Liver (tissue), 9 donors: ENCODE data around the gene GABPB1. TPM values are rescaled to one million over a fixed set of nuclear protein-coding genes. Genes with fewer than 3 reads are reported as not detected.

Experiments used
- DNase-seq: peaks from one replicate; pipeline ENCODE4 v3.0.0-alpha.2; 2017; ENCODE audit warnings: low spot score
- H3K27ac ChIP-seq, 2 donors: one replicate each; pipeline ENCODE4 v1.7.0; 2013; ENCODE audit warnings: inconsistent platforms in 2 of 2, low read length in 2 of 2, control low read depth in 1 of 2, low read depth in 1 of 2, mild to moderate bottlenecking in 1 of 2
- H3K27me3 ChIP-seq, 4 donors: one replicate each; pipeline versions ENCODE4 v1.6.1 to v1.7.0; 2013; ENCODE audit warnings: low read length in 3 of 4, inconsistent platforms in 1 of 4, mild to moderate bottlenecking in 1 of 4, moderate library complexity in 1 of 4; ENCODE audit not compliant: control insufficient read depth in 4 of 4, insufficient read depth in 4 of 4
- H3K36me3 ChIP-seq, 4 donors: one replicate each; pipeline versions ENCODE4 v1.6.1 to v1.7.0; 2013; ENCODE audit warnings: low read length in 3 of 4, mild to moderate bottlenecking in 3 of 4, low read depth in 1 of 4, moderate library complexity in 1 of 4; ENCODE audit not compliant: control insufficient read depth in 4 of 4, insufficient read depth in 3 of 4
- H3K4me1 ChIP-seq, 4 donors: one replicate each; pipeline versions ENCODE4 v1.6.1 to v1.7.0; 2013; ENCODE audit warnings: low read length in 3 of 4, mild to moderate bottlenecking in 3 of 4, moderate library complexity in 1 of 4; ENCODE audit not compliant: control insufficient read depth in 4 of 4, insufficient read depth in 4 of 4
- H3K4me3 ChIP-seq, 3 donors: one replicate each; pipeline versions ENCODE4 v1.6.1 to v1.7.0; 2013; ENCODE audit warnings: low read length in 3 of 3, control low read depth in 1 of 3, low read depth in 1 of 3, mild to moderate bottlenecking in 1 of 3
- H3K9ac ChIP-seq, 2 donors: one replicate each; pipeline ENCODE4 v1.7.0; 2013; ENCODE audit warnings: low read length in 2 of 2, mild to moderate bottlenecking in 2 of 2, moderate library complexity in 2 of 2, control low read depth in 1 of 2, low read depth in 1 of 2
- H3K9me3 ChIP-seq, 4 donors: one replicate each; pipeline versions ENCODE4 v1.6.1 to v1.7.0; 2013; ENCODE audit warnings: low read length in 3 of 4; ENCODE audit not compliant: control insufficient read depth in 4 of 4
- ATF3 ChIP-seq: IDR thresholded peaks from 2 replicates; pipeline ENCODE4 v1.6.1; 2016; ENCODE audit warnings: antibody characterized with exemption
- EGR1 ChIP-seq, 2 donors: IDR thresholded peaks; 2 replicates each; pipeline ENCODE4 v1.6.1; 2016 to 2018; ENCODE audit warnings: antibody characterized with exemption in 2 of 2, low read depth in 2 of 2
- FOXA1 ChIP-seq: IDR thresholded peaks from 2 replicates; pipeline ENCODE4 v1.6.1; 2016; ENCODE audit warnings: antibody characterized with exemption
- FOXA2 ChIP-seq: IDR thresholded peaks from 2 replicates; pipeline ENCODE4 v1.6.1; 2016; ENCODE audit warnings: antibody characterized with exemption
- GABPA ChIP-seq, 2 donors: IDR thresholded peaks in 1 of 2; conservative IDR thresholded peaks in 1 of 2; 2 replicates each; pipeline ENCODE4 v1.6.1; 2016; ENCODE audit warnings: antibody characterized with exemption in 2 of 2, mild to moderate bottlenecking in 1 of 2, moderate library complexity in 1 of 2
- HNF4A ChIP-seq, 2 donors: conservative IDR thresholded peaks; 2 replicates each; pipeline ENCODE4 v1.6.1; 2016; ENCODE audit warnings: antibody characterized with exemption in 2 of 2, mild to moderate bottlenecking in 2 of 2
- HNF4G ChIP-seq: IDR thresholded peaks from 2 replicates; pipeline ENCODE4 v1.6.1; 2016; ENCODE audit warnings: antibody characterized with exemption
- JUND ChIP-seq, 2 donors: IDR thresholded peaks; 2 replicates each; pipeline ENCODE4 v1.6.1; 2016; ENCODE audit warnings: antibody characterized with exemption in 2 of 2
- MAX ChIP-seq: IDR thresholded peaks from 2 replicates; pipeline ENCODE4 v1.6.1; 2016; ENCODE audit warnings: antibody characterized with exemption
- NR2F2 ChIP-seq: IDR thresholded peaks from 2 replicates; pipeline ENCODE4 v1.6.1; 2016; ENCODE audit warnings: antibody characterized with exemption
- RAD21 ChIP-seq, 2 donors: IDR thresholded peaks; 2 replicates each; pipeline ENCODE4 v1.6.1; 2016; ENCODE audit warnings: antibody characterized with exemption in 2 of 2, mild to moderate bottlenecking in 2 of 2
- RXRA ChIP-seq, 2 donors: IDR thresholded peaks; 2 replicates each; pipeline ENCODE4 v1.6.1; 2017 to 2018; ENCODE audit warnings: antibody characterized with exemption in 2 of 2, mild to moderate bottlenecking in 1 of 2
- TAF1 ChIP-seq: conservative IDR thresholded peaks from 2 replicates; pipeline ENCODE4 v1.6.1; 2016; ENCODE audit warnings: antibody characterized with exemption, mild to moderate bottlenecking
- YY1 ChIP-seq: IDR thresholded peaks from 2 replicates; pipeline ENCODE4 v1.6.1; 2016; ENCODE audit warnings: antibody characterized with exemption, mild to moderate bottlenecking
- WGBS: extraction: QIAGEN DNeasy Blood & Tissue Kit; methylation state at CpG from one replicate; pipeline ENCODE4 v1.1.7; 2013; 5-methylcytosine and 5-hydroxymethylcytosine counted together
- polyA plus RNA-seq, 2 donors: library from polyadenylated mRNA; stranded (reverse) in 1 of 2; unstranded in 1 of 2; fragments of 200-250 nt in 1 of 2; fragments of >200 nt in 1 of 2; fragmentation: Nextera tagmentation in 1 of 2; extraction: Ambion mirVana in 1 of 2; gene quantifications; one replicate each; pipeline versions ENCODE4 v1.2.1 to v1.2.3, GENCODE V29; 2013 to 2015
- total RNA-seq, 2 donors: library from RNA; depleted of rRNA; stranded (reverse); fragments of >200 nt; gene quantifications; one replicate each; pipeline ENCODE4 v1.2.3, GENCODE V29; 2014
- TF ChIP-seq, protein P1 (sequence below): fragments of 150-350 bp; IDR thresholded peaks from 2 replicates; pipeline ENCODE4 v1.5.1; 2017; ENCODE audit warnings: improper control_type of control experiment, low read depth, low read length; ENCODE audit not compliant: missing input control
- TF ChIP-seq, protein P2 (sequence below): IDR thresholded peaks from 2 replicates; pipeline ENCODE4 v1.6.1; 2016; ENCODE audit warnings: antibody characterized with exemption, mild to moderate bottlenecking
- TF ChIP-seq, protein P3 (sequence below): IDR thresholded peaks from 2 replicates; pipeline ENCODE4 v1.6.1; 2016; ENCODE audit warnings: antibody characterized with exemption
- donor health status: healthy.
- donor health status: healthy.
- donor health status: healthy.
- donor health status: healthy.
- donor health status: healthy.

The GABPB1 gene
- total and polyA plus RNA-seq, 4 donors, result 4.4 to 23.6 (median 9.8) TPM

DNA sequence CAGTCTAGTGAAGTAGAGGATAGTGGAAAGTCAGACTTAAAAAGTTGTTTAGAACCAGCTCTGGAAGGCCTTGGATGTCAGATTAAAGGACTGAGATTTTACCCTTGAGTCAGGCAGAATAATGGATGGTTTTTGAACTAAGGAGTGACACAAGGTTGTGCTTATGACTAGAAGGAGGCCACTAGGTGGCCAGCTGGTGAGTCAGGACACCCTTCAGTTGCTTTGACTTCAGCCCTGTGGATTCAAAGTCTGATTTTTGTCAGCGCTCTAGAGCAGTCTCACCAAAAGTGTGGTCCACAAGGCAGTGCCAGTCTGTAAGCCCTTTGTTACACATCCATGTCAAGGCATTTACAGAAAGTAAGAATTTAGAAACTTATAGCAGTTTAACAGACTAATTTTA lies 3.8 kb upstream of the GABPB1 start:
- Histone ChIP-seq H3K9ac (no peak overlapping the region), H3K36me3 (peaks cover 3 to 18% (median 10%) of the 10 kb centered on the region in 4 donors), H3K27me3 (no peaks in the 10 kb centered on the region), H3K27ac (no peak overlapping the region), H3K4me1 (peaks cover 2 to 22% (median 11%) of the 10 kb centered on the region in 4 donors), H3K9me3 (no peaks in the 10 kb centered on the region), H3K4me3 (no peak overlapping the region)
- DNase-seq, result no peak
- TF ChIP-seq TAF1, result no peak
- peak; percentile 24 to 65 for TF ChIP-seq RAD21 (IDR thresholded peaks at IDR 0.05)
- no peak for TF ChIP-seq GABPA (IDR thresholded peaks at IDR 0.05 in 1 of 2, conservative IDR thresholded peaks at IDR 0.05 in 1 of 2)
- TF ChIP-seq, protein P1, sequence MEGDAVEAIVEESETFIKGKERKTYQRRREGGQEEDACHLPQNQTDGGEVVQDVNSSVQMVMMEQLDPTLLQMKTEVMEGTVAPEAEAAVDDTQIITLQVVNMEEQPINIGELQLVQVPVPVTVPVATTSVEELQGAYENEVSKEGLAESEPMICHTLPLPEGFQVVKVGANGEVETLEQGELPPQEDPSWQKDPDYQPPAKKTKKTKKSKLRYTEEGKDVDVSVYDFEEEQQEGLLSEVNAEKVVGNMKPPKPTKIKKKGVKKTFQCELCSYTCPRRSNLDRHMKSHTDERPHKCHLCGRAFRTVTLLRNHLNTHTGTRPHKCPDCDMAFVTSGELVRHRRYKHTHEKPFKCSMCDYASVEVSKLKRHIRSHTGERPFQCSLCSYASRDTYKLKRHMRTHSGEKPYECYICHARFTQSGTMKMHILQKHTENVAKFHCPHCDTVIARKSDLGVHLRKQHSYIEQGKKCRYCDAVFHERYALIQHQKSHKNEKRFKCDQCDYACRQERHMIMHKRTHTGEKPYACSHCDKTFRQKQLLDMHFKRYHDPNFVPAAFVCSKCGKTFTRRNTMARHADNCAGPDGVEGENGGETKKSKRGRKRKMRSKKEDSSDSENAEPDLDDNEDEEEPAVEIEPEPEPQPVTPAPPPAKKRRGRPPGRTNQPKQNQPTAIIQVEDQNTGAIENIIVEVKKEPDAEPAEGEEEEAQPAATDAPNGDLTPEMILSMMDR, result peak; percentile 21
- no peak for TF ChIP-seq HNF4G
- TF ChIP-seq HNF4A (conservative IDR thresholded peaks at IDR 0.05), result peak; percentile 11 to 74
- 76% methylated on average over 1 of the region's 1 CpG for WGBS

DNA sequence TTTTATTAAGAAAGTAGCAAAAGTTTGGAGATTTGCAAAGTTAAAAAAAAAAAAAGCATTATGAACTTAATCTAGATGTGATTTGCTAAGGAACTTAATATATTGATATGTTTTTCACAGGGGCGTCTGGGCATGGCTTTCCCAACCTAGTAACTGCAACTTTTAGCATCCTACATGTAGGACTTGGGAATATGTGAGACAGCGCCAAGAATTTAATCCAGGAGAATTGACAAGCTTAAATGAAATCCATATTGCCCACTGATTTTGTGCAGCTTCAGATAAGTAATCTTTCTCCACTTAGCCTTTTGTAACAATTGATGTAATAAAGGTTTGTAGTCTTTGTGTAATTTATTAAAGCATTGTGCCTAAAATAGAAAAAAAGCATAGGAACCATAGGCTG lies 982 bp upstream of the GABPB1 start:
- peak overlapping the region; percentile 66 to 98 (median 95) for H3K4me3 ChIP-seq
- no peak for DNase-seq
- H3K4me1 ChIP-seq, result peaks cover 5 to 24% (median 17%) of the 10 kb centered on the region in 4 donors
- no peaks in the 10 kb centered on the region for H3K9me3 ChIP-seq
- no peaks in the 10 kb centered on the region for H3K27me3 ChIP-seq
- WGBS, result 12% methylated on average over 2 of the region's 2 CpGs
- peak overlapping the region; percentile 96 to 100 for H3K9ac ChIP-seq
- peak overlapping the region; percentile 99 to 100 for H3K27ac ChIP-seq
- TF ChIP-seq ATF3 (no peak), RXRA (IDR thresholded peaks at IDR 0.05) (no peak), FOXA2 (no peak), TAF1 (no peak), NR2F2 (no peak), EGR1 (IDR thresholded peaks at IDR 0.05; ENCODE audit: low read depth in 2 of 2) (no peak), HNF4A (conservative IDR thresholded peaks at IDR 0.05) (no peak), FOXA1 (no peak), JUND (IDR thresholded peaks at IDR 0.05) (no peak), MAX (no peak), RAD21 (IDR thresholded peaks at IDR 0.05) (no peak), GABPA (IDR thresholded peaks at IDR 0.05 in 1 of 2, conservative IDR thresholded peaks at IDR 0.05 in 1 of 2) (no peak), YY1 (no peak), HNF4G (no peak)
- TF ChIP-seq, protein P1, result no peak
- TF ChIP-seq, protein P2, sequence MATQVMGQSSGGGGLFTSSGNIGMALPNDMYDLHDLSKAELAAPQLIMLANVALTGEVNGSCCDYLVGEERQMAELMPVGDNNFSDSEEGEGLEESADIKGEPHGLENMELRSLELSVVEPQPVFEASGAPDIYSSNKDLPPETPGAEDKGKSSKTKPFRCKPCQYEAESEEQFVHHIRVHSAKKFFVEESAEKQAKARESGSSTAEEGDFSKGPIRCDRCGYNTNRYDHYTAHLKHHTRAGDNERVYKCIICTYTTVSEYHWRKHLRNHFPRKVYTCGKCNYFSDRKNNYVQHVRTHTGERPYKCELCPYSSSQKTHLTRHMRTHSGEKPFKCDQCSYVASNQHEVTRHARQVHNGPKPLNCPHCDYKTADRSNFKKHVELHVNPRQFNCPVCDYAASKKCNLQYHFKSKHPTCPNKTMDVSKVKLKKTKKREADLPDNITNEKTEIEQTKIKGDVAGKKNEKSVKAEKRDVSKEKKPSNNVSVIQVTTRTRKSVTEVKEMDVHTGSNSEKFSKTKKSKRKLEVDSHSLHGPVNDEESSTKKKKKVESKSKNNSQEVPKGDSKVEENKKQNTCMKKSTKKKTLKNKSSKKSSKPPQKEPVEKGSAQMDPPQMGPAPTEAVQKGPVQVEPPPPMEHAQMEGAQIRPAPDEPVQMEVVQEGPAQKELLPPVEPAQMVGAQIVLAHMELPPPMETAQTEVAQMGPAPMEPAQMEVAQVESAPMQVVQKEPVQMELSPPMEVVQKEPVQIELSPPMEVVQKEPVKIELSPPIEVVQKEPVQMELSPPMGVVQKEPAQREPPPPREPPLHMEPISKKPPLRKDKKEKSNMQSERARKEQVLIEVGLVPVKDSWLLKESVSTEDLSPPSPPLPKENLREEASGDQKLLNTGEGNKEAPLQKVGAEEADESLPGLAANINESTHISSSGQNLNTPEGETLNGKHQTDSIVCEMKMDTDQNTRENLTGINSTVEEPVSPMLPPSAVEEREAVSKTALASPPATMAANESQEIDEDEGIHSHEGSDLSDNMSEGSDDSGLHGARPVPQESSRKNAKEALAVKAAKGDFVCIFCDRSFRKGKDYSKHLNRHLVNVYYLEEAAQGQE, result no peak
- TF ChIP-seq, protein P3, sequence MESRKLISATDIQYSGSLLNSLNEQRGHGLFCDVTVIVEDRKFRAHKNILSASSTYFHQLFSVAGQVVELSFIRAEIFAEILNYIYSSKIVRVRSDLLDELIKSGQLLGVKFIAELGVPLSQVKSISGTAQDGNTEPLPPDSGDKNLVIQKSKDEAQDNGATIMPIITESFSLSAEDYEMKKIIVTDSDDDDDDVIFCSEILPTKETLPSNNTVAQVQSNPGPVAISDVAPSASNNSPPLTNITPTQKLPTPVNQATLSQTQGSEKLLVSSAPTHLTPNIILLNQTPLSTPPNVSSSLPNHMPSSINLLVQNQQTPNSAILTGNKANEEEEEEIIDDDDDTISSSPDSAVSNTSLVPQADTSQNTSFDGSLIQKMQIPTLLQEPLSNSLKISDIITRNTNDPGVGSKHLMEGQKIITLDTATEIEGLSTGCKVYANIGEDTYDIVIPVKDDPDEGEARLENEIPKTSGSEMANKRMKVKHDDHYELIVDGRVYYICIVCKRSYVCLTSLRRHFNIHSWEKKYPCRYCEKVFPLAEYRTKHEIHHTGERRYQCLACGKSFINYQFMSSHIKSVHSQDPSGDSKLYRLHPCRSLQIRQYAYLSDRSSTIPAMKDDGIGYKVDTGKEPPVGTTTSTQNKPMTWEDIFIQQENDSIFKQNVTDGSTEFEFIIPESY, result no peak
- H3K36me3 ChIP-seq, result peaks cover 2 to 7% (median 3%) of the 10 kb centered on the region in 4 donors
